Heart left ventricle (tissue), 16 donors: ENCODE measurements around the gene CCL19. TPM values are rescaled to one million over a fixed set of nuclear protein-coding genes. Genes with fewer than 3 reads are reported as not detected.

Source experiments
- ATAC-seq, 4 donors: fragments of 200-7000 bp; cut with Tn5 transposase; one replicate each; pipeline ENCODE4 v1.9.1; 2020 to 2022; ENCODE audit warnings: moderate library complexity in 4 of 4, mild to moderate bottlenecking in 3 of 4, moderate number of reproducible peaks in 1 of 4
- DNase-seq, 5 donors: peaks; one replicate each; pipeline ENCODE4 v3.0.0-alpha.2; 2020
- H3K27ac ChIP-seq, 12 donors: fragments of 200-600 bp; sonication (generic) in 4 of 12; one replicate each; pipeline versions ENCODE4 v1.5.0 to v1.8.0; 2016 to 2022; ENCODE audit warnings: mild to moderate bottlenecking in 2 of 12
- H3K27me3 ChIP-seq, 9 donors: fragments of 200-600 bp; sonication (generic) in 2 of 9; one replicate each; pipeline versions ENCODE4 v1.5.1 to v1.8.0; 2016 to 2022; ENCODE audit warnings: mild to moderate bottlenecking in 3 of 9
- H3K36me3 ChIP-seq, 9 donors: fragments of 200-600 bp; sonication (generic) in 2 of 9; one replicate each; pipeline versions ENCODE4 v1.5.0 to v1.8.0; 2018 to 2022; ENCODE audit warnings: mild to moderate bottlenecking in 2 of 9
- H3K4me1 ChIP-seq, 12 donors: fragments of 200-600 bp; sonication (generic) in 4 of 12; one replicate each; pipeline versions ENCODE4 v1.5.0 to v1.8.0; 2016 to 2022; ENCODE audit warnings: mild to moderate bottlenecking in 3 of 12
- H3K4me3 ChIP-seq, 12 donors: fragments of 200-600 bp; sonication (generic) in 4 of 12; one replicate each; pipeline versions ENCODE4 v1.5.0 to v1.8.0; 2017 to 2022; ENCODE audit warnings: mild to moderate bottlenecking in 9 of 12, moderate library complexity in 4 of 12
- H3K9me3 ChIP-seq, 12 donors: fragments of 200-600 bp; sonication (generic) in 4 of 12; one replicate each; pipeline versions ENCODE4 v1.5.0 to v1.8.0; 2016 to 2022; ENCODE audit warnings: mild to moderate bottlenecking in 1 of 12
- CTCF ChIP-seq, 12 donors: fragments of 200-600 bp; sonication (generic) in 4 of 12; IDR thresholded peaks; one replicate each; pipeline versions ENCODE4 v1.5.0 to v1.8.0; 2018 to 2022; ENCODE audit warnings: antibody characterized with exemption in 12 of 12, mild to moderate bottlenecking in 5 of 12
- POLR2A ChIP-seq, 2 donors: fragments of 450-650 bp; IDR thresholded peaks; one replicate each; pipeline ENCODE4 v1.6.1; 2017; ENCODE audit warnings: antibody characterized with exemption in 2 of 2, mild to moderate bottlenecking in 2 of 2, moderate library complexity in 2 of 2
- WGBS, 4 donors: extraction: QIAGEN DNeasy Blood & Tissue Kit in 2 of 4; methylation state at CpG; one replicate each; pipeline versions ENCODE4 v1.1.5 to v1.1.7; 2013 to 2018; 5-methylcytosine and 5-hydroxymethylcytosine counted together
- intact Hi-C, 10 donors: fragments of 100-400 bp; cut with DNase I; formaldehyde crosslinking; loops; one replicate each; pipeline versions ENCODE4 v1.11.1 to v1.14.2; 2022
- polyA plus RNA-seq, 2 donors: library from polyadenylated mRNA; stranded (reverse); fragments of 200-250 nt; gene quantifications; one replicate each; pipeline ENCODE4 v1.2.3, GENCODE V29; 2013
- total RNA-seq, 9 donors: library from RNA; depleted of rRNA in 2 of 9; stranded (reverse); fragments of >200 nt in 2 of 9; fragmentation: NEBNext Ultra II Directional in 3 of 9; extraction: Animal tissue kit (Norgen Biotek cat#: 25700) in 3 of 9; gene quantifications; one replicate each; pipeline versions ENCODE4 v1.1.0 to v1.2.4, GENCODE V29; 2016 to 2023
- donor health status: ischemic (EF 13 %, LVEDD 7.1; RV severe dilation, severe dysfunction).
- donor health status: healthy with polysubstance abuse.
- donor health status: DM: no; HTN: yes; CAD: no.
- donor health status: DM: no; HTN: no; CAD: no.
- donor health status: ischemic (EF 25% LVEDD 6.9; RV normal size, moderate dysfunction).
- donor health status: ischemic (EF 25% LVEDD 5.7; RV mildly dilated, moderate dysfunction).
- donor health status: healthy.
- donor health status: DM: yes; HTN: yes; CAD: no.
- donor health status: ischemic (EF 35%, LVEDD 5.7; RV mildly dilated, moderate dysfunction).
- donor health status: nonischemic (EF 11% LVEDD 7.7; RV severe dilation, severe dysfunction).
- donor health status: DM: yes; HTN: yes; CAD: no.
- donor health status: PGD.
- donor health status: ischemic (EF 29% LVEDD 5.4; RV normal size, mild dysfunction).
- donor health status: nonischemic (EF 23%, LVEDD 6.1; RV moderate dilation, normal function).

Gene CCL19
- total and polyA plus RNA-seq, 11 donors = 0.46 to 25.7 (median 1.3) TPM; not detected in 5

- Histone ChIP-seq H3K27ac (no peak overlapping the region), H3K27me3 (no peaks in the 10 kb centered on the region), H3K4me3 (no peak overlapping the region), H3K9me3 (no peaks in the 10 kb centered on the region), H3K36me3 (no peaks in the 10 kb centered on the region), H3K4me1 (peaks cover 0 to 15% (median 0%) of the 10 kb centered on the region in 12 donors)
- WGBS, 4 donors = 76 to 83% (median 79%) methylated on average over 2 of the region's 2 CpGs
- TF ChIP-seq POLR2A (IDR thresholded peaks at IDR 0.05) = no peak
- TF ChIP-seq CTCF (IDR thresholded peaks at IDR 0.05) = no peak
- intact Hi-C loops = loop anchor here in 1 of 10 donors (10.0 kb wide), 1 partner anchor 171 kb away; no protein-coding TSS in a partner anchor
- ATAC-seq = no peak
- DNase-seq = no peak
Observed at GRCh38 chr9:34693560-34693959, 2.5 kb upstream of the CCL19 start.

GRCh38 chr9:34691936-34692315 lies 850 bp upstream of the CCL19 start:
- intact Hi-C loops = loop anchor here in 1 of 10 donors (10.0 kb wide), 1 partner anchor 173 kb away; no protein-coding TSS in a partner anchor
- Histone ChIP-seq H3K9me3 (no peaks in the 10 kb centered on the region), H3K4me1 (peaks cover 0 to 31% (median 0%) of the 10 kb centered on the region in 12 donors), H3K36me3 (no peaks in the 10 kb centered on the region), H3K4me3 (no peak overlapping the region), H3K27me3 (no peaks in the 10 kb centered on the region), H3K27ac (no peak overlapping the region)
- TF ChIP-seq CTCF (IDR thresholded peaks at IDR 0.05) (no peak), POLR2A (IDR thresholded peaks at IDR 0.05) (no peak)
- 80 to 88% (median 84%) methylated on average over 5 of the region's 5 CpGs for WGBS, 4 donors
- DNase-seq = no peak
- no peak for ATAC-seq

GRCh38 chr9:34689512-34689911 lies 1.6 kb downstream of the CCL19 start:
- Histone ChIP-seq H3K4me1 (peaks cover 0 to 35% (median 0%) of the 10 kb centered on the region in 12 donors), H3K9me3 (no peaks in the 10 kb centered on the region), H3K4me3 (no peak overlapping the region), H3K36me3 (no peaks in the 10 kb centered on the region), H3K27ac (no peak overlapping the region), H3K27me3 (no peaks in the 10 kb centered on the region)
- intact Hi-C loops = no loop called here
- TF ChIP-seq POLR2A (IDR thresholded peaks at IDR 0.05) (no peak), CTCF (IDR thresholded peaks at IDR 0.05) (no peak)
- ATAC-seq (no peak), DNase-seq (no peak)
- 86 to 92% (median 89%) methylated on average over 8 of the region's 8 CpGs for WGBS, 4 donors

- TF ChIP-seq CTCF (IDR thresholded peaks at IDR 0.05) (no peak), POLR2A (IDR thresholded peaks at IDR 0.05) (no peak)
- no peak overlapping the region for H3K4me3 ChIP-seq
- H3K27me3 ChIP-seq = no peaks in the 10 kb centered on the region
- no peak for DNase-seq
- no peaks in the 10 kb centered on the region for H3K9me3 ChIP-seq
- peaks cover 0 to 35% (median 0%) of the 10 kb centered on the region in 12 donors for H3K4me1 ChIP-seq
- intact Hi-C loops = no loop called here
- 82 to 90% (median 87%) methylated on average over 4 of the region's 4 CpGs for WGBS, 4 donors
- no peaks in the 10 kb centered on the region for H3K36me3 ChIP-seq
- H3K27ac ChIP-seq = no peak overlapping the region
- no peak for ATAC-seq
Observed at GRCh38 chr9:34689116-34689470, 2.0 kb downstream of the CCL19 start.
